Esophagus squamous epithelium (tissue), 4 donors: ENCODE results near the gene TRABD2A.

Experiments
- POLR2A ChIP-seq, 4 donors: fragments of 450-650 bp; IDR thresholded peaks; one replicate each; pipeline ENCODE4 v1.6.1; 2017; ENCODE audit warnings: antibody characterized with exemption in 4 of 4, mild to moderate bottlenecking in 4 of 4, moderate library complexity in 3 of 4
- TF ChIP-seq, protein P1 (sequence below), 6 experiments: fragments of 450-650 bp in 4 of 6; fragments of 200-600 bp in 2 of 6; sonication (generic) in 2 of 6; IDR thresholded peaks; one replicate each; pipeline ENCODE4 v1.5.1; 2016 to 2019; ENCODE audit warnings: antibody characterized with exemption in 6 of 6, mild to moderate bottlenecking in 4 of 6, moderate library complexity in 4 of 6

DNA sequence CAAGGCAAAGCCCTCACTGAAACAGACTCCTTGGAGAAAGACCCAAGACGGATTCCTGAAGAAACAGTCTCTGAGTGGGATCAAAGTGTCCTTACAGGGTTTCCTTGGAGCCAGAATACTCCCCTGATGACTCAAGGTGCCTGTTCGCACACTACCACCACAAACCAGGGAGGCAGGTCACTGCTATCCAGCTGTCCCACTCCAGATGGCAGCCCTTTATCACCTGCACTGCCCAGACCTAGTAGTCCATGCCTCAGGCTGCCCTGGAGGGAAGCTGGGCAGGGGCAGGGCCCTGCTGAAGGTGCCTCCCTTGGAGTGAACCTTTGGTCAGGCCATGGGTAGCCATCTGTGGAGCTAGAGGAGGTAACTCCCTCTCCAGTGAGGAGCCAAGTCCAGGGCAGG, 34.1 kb downstream of the TRABD2A start:
- TF ChIP-seq POLR2A (IDR thresholded peaks at IDR 0.05) = no peak
- TF ChIP-seq, protein P1, sequence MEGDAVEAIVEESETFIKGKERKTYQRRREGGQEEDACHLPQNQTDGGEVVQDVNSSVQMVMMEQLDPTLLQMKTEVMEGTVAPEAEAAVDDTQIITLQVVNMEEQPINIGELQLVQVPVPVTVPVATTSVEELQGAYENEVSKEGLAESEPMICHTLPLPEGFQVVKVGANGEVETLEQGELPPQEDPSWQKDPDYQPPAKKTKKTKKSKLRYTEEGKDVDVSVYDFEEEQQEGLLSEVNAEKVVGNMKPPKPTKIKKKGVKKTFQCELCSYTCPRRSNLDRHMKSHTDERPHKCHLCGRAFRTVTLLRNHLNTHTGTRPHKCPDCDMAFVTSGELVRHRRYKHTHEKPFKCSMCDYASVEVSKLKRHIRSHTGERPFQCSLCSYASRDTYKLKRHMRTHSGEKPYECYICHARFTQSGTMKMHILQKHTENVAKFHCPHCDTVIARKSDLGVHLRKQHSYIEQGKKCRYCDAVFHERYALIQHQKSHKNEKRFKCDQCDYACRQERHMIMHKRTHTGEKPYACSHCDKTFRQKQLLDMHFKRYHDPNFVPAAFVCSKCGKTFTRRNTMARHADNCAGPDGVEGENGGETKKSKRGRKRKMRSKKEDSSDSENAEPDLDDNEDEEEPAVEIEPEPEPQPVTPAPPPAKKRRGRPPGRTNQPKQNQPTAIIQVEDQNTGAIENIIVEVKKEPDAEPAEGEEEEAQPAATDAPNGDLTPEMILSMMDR (IDR thresholded peaks at IDR 0.05) = no peak
